SU-DHL-6 (cell line): ENCODE data around the gene ACLY.

Experiments
- CTCF ChIP-seq: fragments of 200-600 bp; sonication (generic); IDR thresholded peaks from one replicate; pipeline ENCODE4 v1.5.1; 2017; ENCODE audit warnings: antibody characterized with exemption, mild to moderate bottlenecking, low read length, moderate library complexity; ENCODE audit not compliant: insufficient read depth, poor library complexity, severe bottlenecking
- EZH2phosphoT487 ChIP-seq: fragments of 200-600 bp; sonication (generic), shearing (Covaris generic); conservative IDR thresholded peaks from 2 replicates; pipeline ENCODE4 v1.6.1; 2018; ENCODE audit warnings: mild to moderate bottlenecking, antibody characterized with exemption, low read length, moderate library complexity, mixed read lengths

- TF ChIP-seq CTCF (no peak), EZH2phosphoT487 (no peak)
Observed at GRCh38 chr17:41885733-41886132, 33.0 kb downstream of the ACLY start.
